ENCODE results near the gene ATP8B3. TPM values are rescaled to one million over a fixed set of nuclear protein-coding genes. Genes with fewer than 3 reads are reported as not detected.

ATP8B3 gene
- total and polyA plus RNA-seq, 11 donors: 0.19 to 3.5 (median 0.72) TPM

- Histone ChIP-seq H3K36me3 (no peaks in the 10 kb centered on the region), H3K27me3 (peaks cover 38 to 87% (median 70%) of the 10 kb centered on the region in 9 donors), H3K27ac (no peak overlapping the region), H3K4me3 (no peak overlapping the region), H3K9me3 (peaks cover 0 to 5% (median 0%) of the 10 kb centered on the region in 12 donors), H3K4me1 (peaks cover 3 to 26% (median 13%) of the 10 kb centered on the region in 12 donors)
- no peak for ATAC-seq
- no peak for TF ChIP-seq CTCF (IDR thresholded peaks at IDR 0.05)
- no peak for TF ChIP-seq POLR2A (IDR thresholded peaks at IDR 0.05)
- intact Hi-C loops (cut with DNase I): no loop called here
- 7 to 12% (median 11%) methylated on average over 18 to 19 of the region's 19 CpGs for whole genome bisulfite sequencing, 4 donors
- DNase-seq: no peak
Measured at GRCh38 chr19:1744822-1745563, 67.1 kb downstream of the ATP8B3 start.

GRCh38 chr19:1744133-1744665 is 67.9 kb downstream of the ATP8B3 start:
- peaks cover 32 to 87% (median 62%) of the 10 kb centered on the region in 9 donors for H3K27me3 ChIP-seq
- intact Hi-C loops (cut with DNase I): no loop called here
- peaks cover 0 to 9% (median 0%) of the 10 kb centered on the region in 12 donors for H3K9me3 ChIP-seq
- no peak for ATAC-seq
- H3K4me1 ChIP-seq: peaks cover 0 to 18% (median 7%) of the 10 kb centered on the region in 12 donors
- no peak for TF ChIP-seq POLR2A (IDR thresholded peaks at IDR 0.05)
- TF ChIP-seq CTCF (IDR thresholded peaks at IDR 0.05): no peak
- H3K36me3 ChIP-seq: no peaks in the 10 kb centered on the region
- 53 to 59% (median 56%) methylated on average over 10 of the region's 10 CpGs for WGBS, 4 donors
- no peak overlapping the region for H3K4me3 ChIP-seq
- H3K27ac ChIP-seq: no peak overlapping the region
- no peak for DNase-seq

- no peaks in the 10 kb centered on the region for H3K36me3 ChIP-seq
- no peak overlapping the region for H3K27ac ChIP-seq
- no peak overlapping the region for H3K4me3 ChIP-seq
- no peak for ATAC-seq
- intact Hi-C loops (cut with DNase I): no loop called here
- H3K9me3 ChIP-seq: peaks cover 0 to 9% (median 0%) of the 10 kb centered on the region in 12 donors
- no peak for TF ChIP-seq POLR2A (IDR thresholded peaks at IDR 0.05)
- no peak for TF ChIP-seq CTCF (IDR thresholded peaks at IDR 0.05)
- 80 to 83% (median 81%) methylated on average over 28 to 34 of the region's 34 CpGs for WGBS, 4 donors
- H3K27me3 ChIP-seq: peaks cover 22 to 76% (median 51%) of the 10 kb centered on the region in 9 donors
- no peak for DNase-seq
- H3K4me1 ChIP-seq: peaks cover 0 to 8% (median under 1%) of the 10 kb centered on the region in 12 donors
Measured at GRCh38 chr19:1742989-1743696, 68.9 kb downstream of the ATP8B3 start.

All from heart left ventricle (tissue), 16 donors.